GM19351 (cell line): Measurements from ENCODE around the gene CCR8.
"Not testable (repeated sequence)": the region's sequence is repeated elsewhere in the genome, so short reads cannot be mapped to it uniquely, and the experiment has no call there.

Experiments
- ATAC-seq: cut with Tn5 transposase; IDR thresholded peaks from one replicate; pipeline ENCODE4 v1.9.1; 2021; ENCODE audit warnings: mild to moderate bottlenecking, moderate library complexity; ENCODE audit not compliant: unreplicated experiment

CCR8 gene

DNA sequence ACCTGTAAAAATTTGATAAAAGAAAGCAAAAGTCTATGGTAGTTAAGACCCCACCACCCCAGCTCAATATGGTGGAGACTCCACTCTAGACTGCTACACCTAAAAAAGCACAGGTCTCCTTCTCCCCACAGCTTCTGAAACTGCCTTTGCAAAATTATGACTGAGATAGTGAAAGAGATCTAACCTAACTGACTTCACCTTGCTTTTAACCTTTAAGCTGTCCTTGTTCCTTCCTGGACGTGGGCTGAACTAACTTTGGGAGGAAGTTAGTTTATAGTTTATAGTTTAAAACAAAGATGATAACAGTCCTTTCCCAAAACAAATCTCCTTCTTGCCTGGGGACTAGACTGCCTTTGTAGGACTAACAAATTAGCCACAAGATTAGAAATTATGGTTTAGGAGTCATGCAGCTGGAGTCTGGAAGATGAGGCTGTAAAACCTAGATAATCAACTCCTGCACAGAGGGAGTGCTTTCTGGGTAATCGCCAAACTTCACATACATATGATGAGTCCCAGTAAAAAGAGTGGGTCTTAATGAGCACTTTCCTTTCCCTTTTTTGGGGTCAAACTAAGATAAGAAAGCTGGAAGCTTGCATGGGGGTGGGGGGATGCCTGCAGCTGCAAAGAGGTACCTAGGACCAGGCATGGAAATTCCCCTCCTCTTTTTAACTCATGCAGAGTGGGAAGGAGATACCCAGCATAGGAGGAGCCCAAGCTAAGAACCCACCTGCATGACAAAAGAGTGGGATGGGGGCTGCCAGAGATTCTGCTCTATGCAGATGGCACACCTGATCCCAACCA, 17.5 kb downstream of the CCR8 start:
- peak; percentile 93 for ATAC-seq

DNA sequence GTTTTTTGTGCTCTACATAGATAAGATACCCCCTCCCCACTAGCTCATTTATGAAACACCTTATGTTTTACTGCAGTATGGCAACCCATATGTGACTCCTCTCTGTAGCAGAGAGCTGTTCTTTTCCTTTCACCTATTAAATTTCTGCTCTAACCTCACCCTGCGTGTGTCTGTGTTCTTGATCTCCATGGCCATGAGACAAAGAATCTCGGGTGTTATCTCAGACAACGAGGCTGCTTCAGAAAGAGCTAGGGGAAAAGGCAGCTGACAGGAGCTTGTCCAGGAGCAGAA, 18.0 kb downstream of the CCR8 start:
- ATAC-seq, result no peak

DNA sequence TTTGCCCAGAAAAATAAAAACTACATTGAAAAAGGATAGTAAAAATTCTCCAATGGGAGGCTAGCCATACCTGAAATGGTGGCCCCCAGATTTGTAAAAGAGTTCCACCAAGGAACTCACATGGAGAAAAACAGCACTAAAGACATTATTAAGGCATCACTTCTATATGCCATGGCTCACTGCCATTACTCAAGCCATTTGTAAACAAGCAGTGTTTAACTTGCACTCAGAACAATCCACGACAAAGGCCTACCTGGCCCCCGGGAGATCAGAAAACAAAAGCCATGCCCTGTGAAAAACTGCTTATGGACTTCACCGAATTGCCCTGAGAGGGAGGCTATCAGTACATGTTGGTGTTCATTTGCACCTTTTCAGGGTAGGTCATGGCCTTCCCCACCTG, 19.6 kb downstream of the CCR8 start:
- ATAC-seq, result no peak

DNA sequence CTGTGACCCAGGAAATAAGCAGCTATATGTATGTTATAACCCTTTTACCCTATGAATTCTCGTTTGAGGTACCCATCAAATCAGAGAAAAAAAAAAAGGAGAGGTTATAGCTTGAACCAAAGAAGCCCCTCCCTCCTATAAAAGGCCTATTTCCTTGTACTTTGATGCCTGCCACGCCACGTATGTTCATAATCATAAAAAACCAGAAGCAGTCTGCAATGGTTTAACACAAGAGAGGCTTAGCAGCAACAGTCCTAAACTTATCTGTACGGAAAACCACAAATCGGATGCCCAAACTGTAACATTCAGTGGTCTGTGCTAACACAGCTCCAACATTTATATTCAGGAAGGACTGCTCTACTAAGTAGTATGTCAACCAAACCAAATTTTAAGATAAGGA, 21.2 kb downstream of the CCR8 start:
- ATAC-seq, result no peak

DNA sequence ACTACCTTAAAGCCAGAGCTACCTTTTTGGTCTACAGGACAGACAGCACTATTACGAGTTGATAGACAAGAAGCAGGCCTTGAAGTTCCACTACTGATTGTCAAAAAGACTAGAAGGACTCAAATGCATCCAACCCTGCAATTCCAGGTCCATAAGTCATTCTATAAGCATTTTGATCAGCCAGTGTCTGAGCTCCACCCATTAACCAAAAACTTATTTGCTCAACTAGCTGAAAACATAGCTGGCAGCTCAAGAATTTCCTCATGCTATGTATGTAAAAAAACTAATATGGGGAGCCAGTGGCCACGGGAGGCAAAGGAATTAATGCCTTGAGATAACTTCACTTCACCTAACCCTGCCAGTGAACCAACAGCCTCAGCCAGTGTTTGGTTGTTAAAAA, 21.6 kb downstream of the CCR8 start:
- ATAC-seq, result not testable (repeated sequence)

DNA sequence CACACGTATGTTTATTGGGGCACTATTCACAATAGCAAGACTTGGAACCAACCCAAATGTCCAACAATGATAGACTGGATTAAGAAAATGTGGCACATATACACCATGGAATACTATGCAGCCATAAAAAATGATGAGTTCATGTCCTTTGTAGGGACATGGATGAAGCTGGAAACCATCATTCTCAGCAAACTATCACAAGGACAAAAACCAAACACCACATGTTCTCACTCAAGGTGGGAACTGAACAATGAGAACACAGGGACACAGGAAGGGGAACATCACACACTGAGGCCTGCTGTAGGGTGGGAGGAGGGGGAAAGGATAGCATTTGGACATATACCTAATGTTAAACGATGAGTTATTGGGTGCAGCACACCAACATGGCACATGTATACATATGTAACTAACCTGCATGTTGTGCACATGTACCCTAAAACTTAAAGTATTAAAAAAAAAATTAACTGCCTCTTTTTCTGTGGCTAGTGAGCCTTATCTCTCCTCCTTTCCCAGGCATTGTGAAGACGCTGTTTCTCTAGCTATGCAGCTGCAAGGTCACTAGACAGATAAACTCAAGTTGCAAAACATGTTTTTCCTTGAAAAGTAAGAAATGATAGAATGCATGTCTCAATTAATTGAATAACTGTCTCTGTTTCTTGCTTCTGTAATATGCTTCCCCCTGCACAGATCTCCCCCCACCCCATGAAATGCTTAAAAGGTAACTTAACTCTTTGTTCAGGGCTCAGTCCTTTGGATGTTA, 23.8 kb downstream of the CCR8 start:
- ATAC-seq, result not testable (repeated sequence)

DNA sequence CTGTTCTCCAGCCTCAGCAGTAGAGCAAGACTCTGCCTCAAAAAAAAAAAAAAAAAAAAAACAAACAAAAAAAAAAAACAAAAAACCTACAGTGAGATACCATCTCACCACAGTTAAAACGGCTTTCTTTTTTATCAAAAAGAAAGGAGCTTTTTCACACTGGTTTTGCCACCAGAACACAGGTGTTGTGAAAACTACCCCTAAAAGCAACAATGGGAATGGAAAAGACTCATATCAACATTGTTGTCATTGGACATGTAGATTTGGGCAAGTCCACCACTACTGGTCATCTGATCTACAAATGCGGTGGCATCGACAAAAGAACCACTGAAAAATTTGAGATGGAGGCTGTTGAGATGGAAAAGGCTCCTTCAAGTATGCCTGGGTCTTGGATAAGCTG, 28.8 kb downstream of the CCR8 start:
- ATAC-seq, result no peak

DNA sequence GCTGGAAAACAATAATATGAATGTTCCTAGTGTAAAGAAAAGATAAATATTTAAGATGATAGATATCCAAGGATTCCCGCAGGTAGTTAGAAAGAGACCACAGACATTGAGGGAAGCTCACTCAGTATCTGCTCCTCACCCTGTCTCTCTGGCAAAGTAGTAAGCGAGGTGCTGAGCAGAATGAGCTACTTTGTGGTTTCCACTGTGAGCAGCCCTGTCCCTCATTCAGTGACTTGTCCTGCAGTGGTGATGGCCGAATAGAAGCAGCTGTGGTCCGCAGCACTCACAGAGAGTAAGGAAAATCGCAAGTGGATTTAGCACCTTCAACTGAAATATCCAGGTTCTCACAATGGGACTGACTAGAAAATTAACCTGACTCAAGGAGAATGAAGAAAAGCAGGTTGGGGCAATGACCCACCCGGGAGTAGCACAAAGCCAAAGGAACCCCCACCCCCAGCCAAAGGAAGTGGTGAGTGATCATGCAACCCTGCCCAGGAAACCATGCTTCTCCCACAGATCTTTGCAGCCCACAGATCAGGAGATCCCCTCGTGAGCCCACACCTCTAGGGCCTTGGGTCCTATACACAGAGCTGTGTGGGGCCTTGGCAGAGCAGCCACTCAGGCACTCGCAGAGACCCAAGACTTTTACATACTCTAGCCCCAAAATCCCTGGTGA, 31.9 kb downstream of the CCR8 start:
- ATAC-seq, result peak; percentile 60

DNA sequence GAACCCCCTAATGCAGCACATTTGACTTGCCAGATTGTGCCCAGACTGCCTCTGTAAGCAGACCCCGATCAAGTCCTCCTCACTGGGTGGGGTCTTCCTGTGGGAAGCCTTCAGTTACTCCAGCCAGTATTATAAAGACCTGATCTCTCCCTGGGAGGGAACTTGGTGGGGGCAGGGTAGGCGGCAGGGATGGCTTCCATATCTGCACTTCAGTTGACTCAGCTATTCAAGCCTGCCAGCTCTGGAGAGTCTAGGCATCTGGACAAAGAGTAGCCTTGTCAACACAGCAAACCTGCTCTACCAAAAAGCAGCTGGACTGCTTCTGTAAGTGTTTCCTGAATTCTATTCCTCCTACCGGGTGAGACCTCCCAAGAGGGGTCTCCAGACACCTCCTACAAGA, 32.7 kb downstream of the CCR8 start:
- ATAC-seq, result no peak

DNA sequence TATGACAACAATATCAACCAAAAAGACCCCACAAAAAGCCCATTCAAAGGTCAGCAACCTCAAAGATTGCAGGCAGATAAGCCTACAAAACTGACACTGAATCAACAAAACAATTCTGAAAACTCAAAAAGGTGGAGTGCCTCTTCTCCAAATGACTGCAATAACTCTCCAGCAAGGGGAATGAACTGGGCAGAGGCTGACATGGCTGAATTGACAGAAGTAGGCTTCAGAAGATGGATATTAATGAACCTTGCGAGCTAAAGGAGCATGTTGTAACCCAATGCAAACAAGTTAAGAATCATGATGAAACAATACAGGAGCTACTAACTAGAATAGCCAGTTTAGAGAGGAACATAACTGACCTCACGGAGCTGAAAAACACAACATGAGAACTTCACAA, 33.3 kb downstream of the CCR8 start:
- ATAC-seq, result no peak

DNA sequence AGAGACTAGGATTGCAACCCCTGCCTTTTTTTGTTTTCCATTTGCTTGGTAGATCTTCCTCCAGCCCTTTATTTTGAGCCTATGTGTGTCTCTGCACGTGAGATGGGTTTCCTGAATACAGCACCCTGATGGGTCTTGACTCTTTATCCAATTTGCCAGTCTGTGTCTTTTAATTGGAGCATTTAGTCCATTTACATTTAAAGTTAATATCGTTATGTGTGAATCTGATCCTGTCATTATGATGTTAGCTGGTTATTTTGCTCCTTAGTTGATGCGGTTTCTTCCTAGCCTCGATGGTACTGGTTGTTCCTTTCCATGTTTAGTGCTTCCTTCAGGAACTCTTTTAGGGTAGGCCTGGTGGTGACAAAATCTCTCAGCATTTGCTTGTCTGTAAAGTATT, 40.9 kb downstream of the CCR8 start:
- not testable (repeated sequence) for ATAC-seq

DNA sequence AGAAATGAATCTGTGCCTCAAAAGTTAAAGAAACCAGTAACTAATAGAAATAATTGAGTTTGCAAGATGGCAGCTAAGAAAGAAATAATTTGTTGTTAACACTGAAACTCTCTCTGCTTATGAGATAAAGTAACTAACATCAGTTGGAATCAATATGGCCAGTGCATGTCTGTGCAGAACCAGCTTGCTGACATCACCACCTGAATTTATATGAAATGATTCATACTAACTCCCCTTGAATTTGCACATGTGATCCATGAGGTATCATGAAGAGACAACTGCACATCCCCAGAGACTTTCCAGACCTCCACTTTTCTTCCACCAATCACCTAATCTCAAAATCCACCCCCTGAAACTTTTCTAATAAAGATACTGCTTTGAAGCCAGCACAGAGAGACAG, 43.3 kb downstream of the CCR8 start:
- no peak for ATAC-seq

DNA sequence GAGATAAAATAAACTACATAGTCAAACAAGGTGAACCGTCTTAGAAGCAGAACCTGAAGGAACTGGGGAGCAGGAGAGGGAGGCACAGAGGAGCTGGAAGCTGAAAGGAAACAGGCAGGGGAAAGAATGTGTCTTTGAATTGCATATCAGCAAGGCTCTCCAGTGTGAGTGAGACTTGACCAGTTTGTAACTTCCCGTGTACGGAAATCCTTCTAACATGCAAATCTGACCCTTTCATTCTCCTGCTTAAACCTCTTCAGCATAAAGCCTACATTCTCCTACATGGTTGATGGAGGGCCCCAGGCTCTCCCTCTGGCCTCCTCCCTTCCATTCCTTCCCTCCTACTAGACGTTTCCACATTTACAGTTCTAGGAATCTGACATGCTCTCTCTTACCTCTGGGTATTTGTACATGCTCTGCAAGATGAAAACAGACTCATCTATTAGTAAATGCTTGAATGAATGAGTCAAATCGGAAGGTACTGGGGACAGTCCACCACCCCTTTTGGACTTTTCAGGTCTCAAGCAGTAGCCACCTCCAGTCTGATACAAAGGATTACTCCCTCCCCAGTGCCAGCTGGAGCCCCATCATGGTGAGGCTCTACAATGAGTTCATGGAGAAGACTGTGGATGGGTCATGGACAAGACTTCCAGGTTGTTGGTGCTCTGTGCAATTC, 47.6 kb downstream of the CCR8 start:
- no peak for ATAC-seq

DNA sequence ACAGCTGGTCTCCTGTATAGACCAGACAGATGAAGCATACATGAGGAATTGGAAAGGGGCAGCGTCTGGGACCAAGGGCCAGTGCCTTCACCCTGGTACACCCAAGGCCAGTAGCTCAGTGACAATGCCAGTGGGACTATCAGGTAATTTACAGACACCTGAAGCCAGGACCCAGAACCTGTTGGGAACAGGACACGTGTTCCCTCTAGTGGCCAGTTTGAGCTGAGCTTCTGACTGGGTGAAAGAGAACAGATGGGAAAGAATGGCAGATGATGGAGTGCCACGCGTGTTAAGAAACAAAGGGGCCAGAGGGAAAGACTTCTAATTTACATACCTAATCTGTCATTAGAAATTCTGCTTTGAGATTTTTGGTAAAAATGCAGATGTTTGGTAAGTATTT, 48.6 kb downstream of the CCR8 start:
- ATAC-seq, result peak; percentile 82

DNA sequence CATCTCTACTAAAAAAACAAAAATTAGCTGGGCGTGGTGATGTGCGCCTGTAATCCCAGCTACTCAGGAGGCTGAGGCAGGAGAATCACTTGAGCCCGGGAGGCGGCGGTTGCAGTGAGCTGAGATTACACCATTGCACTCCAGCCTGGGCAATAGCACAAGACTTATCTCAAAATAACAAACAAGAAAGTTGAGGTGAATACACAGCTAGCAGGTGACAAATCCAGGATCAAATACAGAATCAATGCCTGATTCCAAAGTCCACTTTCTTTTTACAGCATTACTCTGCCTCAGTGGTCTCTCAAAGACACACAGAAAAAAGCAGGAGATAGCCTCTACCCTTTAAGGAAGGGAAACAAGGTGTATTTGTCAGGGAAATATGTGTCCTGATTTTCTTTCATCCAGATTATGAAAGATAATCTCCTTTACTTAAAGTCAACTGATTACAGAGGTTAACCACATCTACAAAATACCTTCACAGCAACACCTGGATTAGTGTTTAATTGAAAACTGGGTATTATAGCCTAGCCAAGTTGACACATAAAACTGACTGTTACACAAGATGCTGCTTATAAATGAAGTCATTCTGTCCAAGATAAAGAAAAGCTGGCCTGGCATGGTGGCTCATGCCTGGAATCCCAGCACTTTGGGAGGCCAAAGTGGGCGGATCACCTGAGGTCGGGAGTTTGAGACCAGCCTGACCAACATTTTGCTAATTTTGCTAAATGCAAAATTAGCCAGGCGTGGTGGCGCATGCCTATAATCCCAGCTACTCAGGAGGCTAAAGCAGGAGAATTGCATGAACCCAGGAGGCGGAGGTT, 49.7 kb downstream of the CCR8 start:
- no peak for ATAC-seq

DNA sequence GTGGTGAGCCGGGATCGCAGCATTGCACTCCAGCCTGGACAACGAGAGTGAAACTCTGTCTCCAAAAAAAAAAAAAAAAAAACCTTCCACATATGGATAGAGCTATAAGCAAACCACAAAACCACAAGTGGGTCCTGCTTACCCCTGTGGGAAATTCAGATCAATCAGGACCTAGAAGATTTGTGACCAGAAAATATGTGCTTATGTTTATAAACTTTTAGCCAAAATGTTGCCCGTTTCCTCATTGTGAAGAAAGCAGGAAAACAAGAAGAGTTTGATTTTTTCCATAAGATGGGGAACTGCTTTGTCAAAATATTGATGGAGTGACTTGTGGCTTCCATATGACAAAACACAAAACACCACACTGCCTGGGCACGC, 50.3 kb downstream of the CCR8 start:
- ATAC-seq, result no peak

DNA sequence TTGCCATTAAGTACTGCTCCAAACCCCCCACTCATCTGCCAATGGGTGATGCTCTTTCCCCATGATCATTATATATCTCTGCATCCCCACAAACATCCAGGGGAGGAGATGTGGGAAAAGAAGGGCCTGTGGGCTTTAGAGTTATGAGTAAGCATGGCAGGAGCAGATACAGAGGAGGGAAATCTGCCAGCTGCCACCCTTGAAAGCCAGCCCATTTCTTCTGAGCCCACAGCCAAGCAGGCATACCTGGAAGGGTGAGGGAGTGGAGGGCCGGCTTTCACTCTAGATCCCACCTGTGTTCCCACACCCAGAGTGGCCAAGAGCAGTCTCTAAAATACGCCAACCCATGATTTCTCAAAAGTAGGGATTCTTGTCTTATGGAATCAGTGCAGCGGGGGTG, 51.9 kb downstream of the CCR8 start:
- no peak for ATAC-seq
